ENCODE measurements around the gene IFTAP.
"Not testable (repeated sequence)": the region's sequence is repeated elsewhere in the genome, so short reads cannot be mapped to it uniquely, and the experiment has no call there.

The IFTAP gene

GRCh38 chr11:36638556-36638955, 44.3 kb downstream of the IFTAP start:
- POLR2A ChIA-PET = no interaction called here
- TF ChIP-seq ZNF404 (tag by site-specific recombination; IDR thresholded peaks at IDR 0.05) = no peak
- no peak for TF ChIP-seq SCRT2 (tag by site-specific recombination; IDR thresholded peaks at IDR 0.05)
- no peak for TF ChIP-seq BCL6B (tag by site-specific recombination; IDR thresholded peaks at IDR 0.05)
- no peak for TF ChIP-seq ZNF280D (tag by site-specific recombination; IDR thresholded peaks at IDR 0.05)
- no peak for TF ChIP-seq ZNF394 (tag by site-specific recombination; IDR thresholded peaks at IDR 0.05; ENCODE audit: borderline replicate concordance)
- TF ChIP-seq ZSCAN18 (tag by site-specific recombination; IDR thresholded peaks at IDR 0.05) = no peak
- CTCF ChIA-PET = no interaction called here

GRCh38 chr11:36657610-36658267, 63.4 kb downstream of the IFTAP start:
- Histone ChIP-seq H3K36me3 (ENCODE audit: control insufficient read depth in 2 of 2, insufficient read depth in 1 of 2, low read length in 2 of 2) (peaks cover 0 to 8% of the 10 kb centered on the region in 2 experiments; a peak in 1 of 3 replicates), H3K9me3 (ENCODE audit: control insufficient read depth, insufficient read depth, low read depth, low read length) (no peaks in the 10 kb centered on the region), H3K4me3 (ENCODE audit: low read depth, low read length) (no peak overlapping the region), H3K4me1 (ENCODE audit: control insufficient read depth, insufficient read depth, low read length) (no peaks in the 10 kb centered on the region), H3K27ac (ENCODE audit: extremely low read depth, low read depth, low read length) (no peak overlapping the region)
- CTCF ChIA-PET = interaction anchor here (0.7 to 1.4 kb wide), 2 partner anchors 14 to 165 kb away, joined by 3 to 4 read pairs; no protein-coding TSS in a partner anchor
- POLR2A ChIA-PET = no interaction called here
- TF ChIP-seq PRDM10 (tag by site-specific recombination; IDR thresholded peaks at IDR 0.05) (no peak), ZNF221 (tag by site-specific recombination; IDR thresholded peaks at IDR 0.05; ENCODE audit: borderline replicate concordance) (no peak)

More at GRCh38 chr11:36638556-36638955, 44.3 kb downstream of the IFTAP start:
- no peaks in the 10 kb centered on the region for H3K36me3 ChIP-seq (ENCODE audit: control insufficient read depth in 2 of 2, insufficient read depth in 1 of 2, low read length in 2 of 2)
- no peak overlapping the region for H3K4me3 ChIP-seq (ENCODE audit: low read depth, low read length)
- no peaks in the 10 kb centered on the region for H3K4me1 ChIP-seq (ENCODE audit: control insufficient read depth, insufficient read depth, low read length)
- H3K9me3 ChIP-seq (ENCODE audit: control insufficient read depth, insufficient read depth, low read depth, low read length) = no peaks in the 10 kb centered on the region
- no peak overlapping the region for H3K27ac ChIP-seq (ENCODE audit: extremely low read depth, low read depth, low read length)

- H3K36me3 ChIP-seq (ENCODE audit: control insufficient read depth in 2 of 2, insufficient read depth in 1 of 2, low read length in 2 of 2); POLR2A ChIA-PET: not testable (repeated sequence)
- CTCF ChIA-PET = interaction anchor here (1.4 to 2.9 kb wide), 2 partner anchors 10 to 86 kb away, joined by 3 to 11 read pairs; no protein-coding TSS in a partner anchor
These were observed 67.1 kb downstream of the IFTAP start for GRCh38 chr11:36661359-36661758.

More at GRCh38 chr11:36661359-36661758, 67.1 kb downstream of the IFTAP start:
- not testable (repeated sequence) for H3K4me1 ChIP-seq (ENCODE audit: control insufficient read depth, insufficient read depth, low read length); H3K27ac ChIP-seq (ENCODE audit: extremely low read depth, low read depth, low read length); H3K4me3 ChIP-seq (ENCODE audit: low read depth, low read length); H3K9me3 ChIP-seq (ENCODE audit: control insufficient read depth, insufficient read depth, low read depth, low read length)
